ENCODE results near the gene HRC.

DNA sequence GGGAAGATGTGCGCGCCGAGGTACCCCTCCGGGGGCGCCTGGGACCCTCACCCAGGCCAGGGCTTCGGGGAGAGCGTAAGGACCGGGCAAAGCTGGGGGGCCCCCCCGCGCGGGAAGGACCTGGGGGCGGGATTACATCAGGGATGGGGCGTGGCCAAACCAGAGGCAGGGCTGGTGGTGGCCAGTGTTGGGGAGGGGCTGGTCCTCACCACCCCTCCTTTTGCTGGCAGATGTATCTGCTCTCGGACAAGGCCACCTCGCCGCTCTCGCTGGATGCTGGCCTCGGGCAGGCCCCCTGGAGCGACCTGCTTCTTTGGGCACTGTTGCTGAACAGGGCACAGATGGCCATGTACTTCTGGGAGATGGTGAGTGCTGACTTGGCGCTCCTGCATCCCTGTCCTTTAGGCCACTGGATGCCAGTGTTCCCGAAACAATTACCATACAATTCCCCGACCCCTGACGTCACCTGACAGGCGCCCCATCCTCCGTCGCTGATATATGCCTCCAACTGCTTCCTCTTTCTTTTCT is 27.7 kb upstream of the HRC start:
- TF ChIP-seq ZNF274 (IDR thresholded peaks at IDR 0.05; ENCODE audit: low read depth, low read length) (no peak), YY1 (IDR thresholded peaks at IDR 0.05; ENCODE audit: insufficient read depth, insufficient read length) (no peak), SUZ12 (IDR thresholded peaks at IDR 0.05; ENCODE audit: extremely low read depth, insufficient read depth, insufficient read length) (no peak)
